H9 (cell line): ENCODE results near the gene METTL14. TPM values are rescaled to one million over a fixed set of nuclear protein-coding genes. Genes with fewer than 3 reads are reported as not detected.
A peak's percentile ranks its signal among the peaks of the same experiment; 100 is the strongest.

Source experiments
- DNase-seq: peaks from one replicate; pipeline ENCODE4 v3.0.0-alpha.2; 2017
- H2AFZ ChIP-seq: one replicate; pipeline ENCODE4 v1.6.1; 2013; ENCODE audit warnings: mild to moderate bottlenecking, low read length, control low read depth, moderate library complexity
- H2AK5ac ChIP-seq: 2 replicates; pipeline ENCODE4 v1.6.1; 2013; ENCODE audit warnings: low read length, control low read depth, mixed read lengths; ENCODE audit not compliant: insufficient read length
- H2BK120ac ChIP-seq: one replicate; pipeline ENCODE4 v1.6.1; 2013; ENCODE audit warnings: low read depth, mild to moderate bottlenecking, low read length, control low read depth, inconsistent platforms; ENCODE audit not compliant: poor library complexity, severe bottlenecking
- H2BK12ac ChIP-seq: 2 replicates; pipeline ENCODE4 v1.6.1; 2013; ENCODE audit warnings: low read length, control low read depth, mixed read lengths, low read depth; ENCODE audit not compliant: insufficient read length
- H2BK15ac ChIP-seq: 2 replicates; pipeline ENCODE4 v1.6.1; 2013; ENCODE audit warnings: low read depth, low read length, control low read depth
- H2BK20ac ChIP-seq: one replicate; pipeline ENCODE4 v1.6.1; 2013; ENCODE audit warnings: low read depth, mild to moderate bottlenecking, low read length, control low read depth, inconsistent platforms; ENCODE audit not compliant: poor library complexity, severe bottlenecking
- H2BK5ac ChIP-seq: 2 replicates; pipeline ENCODE4 v1.6.1; 2013; ENCODE audit warnings: low read length, control low read depth, mixed read lengths; ENCODE audit not compliant: insufficient read length
- H3K14ac ChIP-seq: 2 replicates; pipeline ENCODE4 v1.6.1; 2013; ENCODE audit warnings: low read length, control low read depth; ENCODE audit not compliant: insufficient read depth
- H3K18ac ChIP-seq: 2 replicates; pipeline ENCODE4 v1.6.1; 2013; ENCODE audit warnings: low read depth, mild to moderate bottlenecking, mixed read lengths, low read length, control low read depth; ENCODE audit not compliant: insufficient read length
- H3K23ac ChIP-seq: 2 replicates; pipeline ENCODE4 v1.6.1; 2013; ENCODE audit warnings: low read length, control low read depth, mixed read lengths, low read depth; ENCODE audit not compliant: insufficient read length
- H3K23me2 ChIP-seq: 2 replicates; pipeline ENCODE4 v1.6.1; 2013; ENCODE audit warnings: low read depth, mild to moderate bottlenecking, mixed read lengths, low read length, control low read depth; ENCODE audit not compliant: insufficient read length, poor library complexity, severe bottlenecking
- H3K27ac ChIP-seq: 2 replicates; pipeline ENCODE4 v1.5.1; 2013; ENCODE audit warnings: low read length, control low read depth, mixed read lengths, low read depth; ENCODE audit not compliant: insufficient read length
- H3K27me3 ChIP-seq: 2 replicates; pipeline ENCODE4 v1.6.1; 2013; ENCODE audit warnings: low read length, control low read depth, inconsistent platforms; ENCODE audit not compliant: insufficient read depth
- H3K4ac ChIP-seq: 2 replicates; pipeline ENCODE4 v1.6.1; 2013; ENCODE audit warnings: low read depth, mild to moderate bottlenecking, control low read depth, inconsistent platforms, low read length, moderate library complexity
- H3K4me1 ChIP-seq: 2 replicates; pipeline ENCODE4 v1.6.1; 2013; ENCODE audit warnings: low read length, control low read depth, inconsistent platforms; ENCODE audit not compliant: insufficient read depth
- H3K4me2 ChIP-seq: 2 replicates; pipeline ENCODE4 v1.6.1; 2013; ENCODE audit warnings: low read length, control low read depth, mixed read lengths; ENCODE audit not compliant: insufficient read length, insufficient read depth
- H3K56ac ChIP-seq: 2 replicates; pipeline ENCODE4 v1.6.1; 2013; ENCODE audit warnings: low read depth, mild to moderate bottlenecking, mixed read lengths, low read length, control low read depth; ENCODE audit not compliant: insufficient read length
- H3K79me1 ChIP-seq: 2 replicates; pipeline ENCODE4 v1.6.1; 2013; ENCODE audit warnings: low read depth, mild to moderate bottlenecking, moderate library complexity, low read length, control low read depth, inconsistent platforms; ENCODE audit not compliant: insufficient read depth, poor library complexity, severe bottlenecking
- H3K79me2 ChIP-seq: 2 replicates; pipeline ENCODE4 v1.6.1; 2013; ENCODE audit warnings: low read length, control low read depth, inconsistent platforms; ENCODE audit not compliant: insufficient read depth
- H3K9ac ChIP-seq: 2 replicates; pipeline ENCODE4 v1.6.1; 2013; ENCODE audit warnings: low read length, control low read depth, mixed read lengths; ENCODE audit not compliant: insufficient read length; ENCODE audit errors: extremely low read depth
- H3K9me3 ChIP-seq: one replicate; pipeline ENCODE4 v1.6.1; 2013; ENCODE audit warnings: low read depth, low read length, inconsistent platforms; ENCODE audit not compliant: control insufficient read depth
- H3T11ph ChIP-seq: one replicate; pipeline ENCODE4 v1.6.1; 2013; ENCODE audit warnings: mild to moderate bottlenecking, low read length, control low read depth, inconsistent platforms
- H4K20me1 ChIP-seq: one replicate; pipeline ENCODE4 v1.6.1; 2013; ENCODE audit not compliant: control insufficient read depth, insufficient read length, insufficient read depth
- H4K5ac ChIP-seq: 2 replicates; pipeline ENCODE4 v1.6.1; 2013; ENCODE audit warnings: low read depth, mild to moderate bottlenecking, mixed read lengths, low read length, control low read depth; ENCODE audit not compliant: insufficient read length
- H4K8ac ChIP-seq: replicated peaks from 2 replicates; pipeline ENCODE4 v1.6.1; 2013; ENCODE audit warnings: low read length, control low read depth, mixed read lengths, low read depth; ENCODE audit not compliant: insufficient read length
- H4K91ac ChIP-seq: 2 replicates; pipeline ENCODE4 v1.6.1; 2013; ENCODE audit warnings: low read depth, mild to moderate bottlenecking, moderate library complexity, mixed read lengths, low read length, control low read depth; ENCODE audit not compliant: insufficient read length
- H3K27ac Mint-ChIP-seq, 3 experiments: 2 replicates in 2 of 3; 3 replicates in 1 of 3; pipeline ENCODE4 v1.8.0; 2020 to 2021; ENCODE audit warnings: mixed read lengths in 3 of 3, mild to moderate bottlenecking in 1 of 3, moderate library complexity in 1 of 3
- H3K27me3 Mint-ChIP-seq: 2 replicates; pipeline ENCODE4 v1.8.0; 2021; ENCODE audit warnings: low read depth, mild to moderate bottlenecking, moderate library complexity, mixed read lengths
- H3K36me3 Mint-ChIP-seq, 3 experiments: 2 replicates in 2 of 3; 3 replicates in 1 of 3; pipeline ENCODE4 v1.8.0; 2020 to 2021; ENCODE audit warnings: low read depth in 3 of 3, mixed read lengths in 3 of 3; ENCODE audit not compliant: insufficient read depth in 1 of 3
- H3K4me1 Mint-ChIP-seq, 2 experiments: 2 replicates each; pipeline ENCODE4 v1.8.0; 2020; ENCODE audit warnings: mixed read lengths in 2 of 2
- H3K4me3 Mint-ChIP-seq, 2 experiments: 2 replicates in 1 of 2; 3 replicates in 1 of 2; pipeline ENCODE4 v1.8.0; 2020 to 2021; ENCODE audit warnings: mild to moderate bottlenecking in 2 of 2, mixed read lengths in 2 of 2, moderate library complexity in 1 of 2
- H3K9me3 Mint-ChIP-seq, 2 experiments: 2 replicates in 1 of 2; 3 replicates in 1 of 2; pipeline ENCODE4 v1.8.0; 2020; ENCODE audit warnings: mild to moderate bottlenecking in 2 of 2, mixed read lengths in 2 of 2, moderate library complexity in 1 of 2
- WGBS: extraction: QIAGEN DNeasy Blood & Tissue Kit; methylation state at CpG from one replicate; pipeline ENCODE4 v1.1.7; 2013; ENCODE audit warnings: missing lambda C conversion rate, low lambda C conversion rate, mixed read lengths; ENCODE audit not compliant: insufficient read length; ENCODE audit errors: extremely low coverage; 5-methylcytosine and 5-hydroxymethylcytosine counted together
- total RNA-seq: library from RNA; stranded (reverse); gene quantifications from 2 replicates; pipeline ENCODE4 v1.2.1, GENCODE V29; 2021
- TF ChIP-seq, protein P1 (sequence below): fragments of 200-600 bp; sonication (generic); conservative IDR thresholded peaks from 3 replicates; pipeline ENCODE4 v1.8.0; 2021; ENCODE audit warnings: antibody characterized with exemption, mild to moderate bottlenecking

METTL14 gene
- total RNA-seq, 1 experiment from 2014 or later = 53.3 TPM

DNA sequence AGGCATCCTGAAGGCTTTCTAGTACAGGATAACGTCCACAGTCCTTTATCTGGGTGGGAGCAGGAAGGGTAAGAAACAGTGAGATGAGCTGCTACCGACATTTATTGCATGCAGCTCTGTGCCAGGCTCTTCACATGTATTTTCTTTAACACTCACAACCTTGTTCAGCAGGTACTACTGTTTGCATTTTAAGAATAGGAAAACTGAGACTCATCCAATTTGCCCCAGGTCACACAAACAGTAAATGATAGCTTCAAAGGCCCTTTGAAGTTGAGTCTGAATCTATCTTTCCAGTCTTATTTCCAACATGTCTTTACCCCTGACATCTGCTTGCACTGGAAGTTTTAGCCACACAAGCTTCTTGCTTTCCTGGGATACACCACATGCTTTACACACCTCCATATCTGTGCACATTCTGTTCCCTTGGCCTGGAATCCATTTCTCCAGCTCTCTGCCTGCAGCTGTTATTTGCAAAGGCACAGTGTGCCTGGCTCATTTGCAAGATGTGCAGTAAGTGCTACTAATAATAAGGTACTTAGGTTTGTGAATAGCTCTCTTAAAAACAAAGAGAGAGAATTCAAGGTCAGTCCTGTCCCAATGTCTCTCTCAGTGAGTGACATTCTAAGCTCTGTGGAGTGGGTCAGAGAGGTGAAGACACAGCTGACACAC is 61.2 kb downstream of the METTL14 start:
- no peak overlapping the region for H2BK120ac ChIP-seq
- H4K5ac ChIP-seq = no peak overlapping the region
- H3K23ac ChIP-seq = no peak overlapping the region
- H3K9me3 ChIP-seq = no peaks in the 10 kb centered on the region
- H3K79me1 ChIP-seq = no peaks in the 10 kb centered on the region
- no peak overlapping the region for H3K18ac ChIP-seq
- no peak overlapping the region for H3K27ac ChIP-seq
- no peak overlapping the region for H4K91ac ChIP-seq
- TF ChIP-seq, protein P1, sequence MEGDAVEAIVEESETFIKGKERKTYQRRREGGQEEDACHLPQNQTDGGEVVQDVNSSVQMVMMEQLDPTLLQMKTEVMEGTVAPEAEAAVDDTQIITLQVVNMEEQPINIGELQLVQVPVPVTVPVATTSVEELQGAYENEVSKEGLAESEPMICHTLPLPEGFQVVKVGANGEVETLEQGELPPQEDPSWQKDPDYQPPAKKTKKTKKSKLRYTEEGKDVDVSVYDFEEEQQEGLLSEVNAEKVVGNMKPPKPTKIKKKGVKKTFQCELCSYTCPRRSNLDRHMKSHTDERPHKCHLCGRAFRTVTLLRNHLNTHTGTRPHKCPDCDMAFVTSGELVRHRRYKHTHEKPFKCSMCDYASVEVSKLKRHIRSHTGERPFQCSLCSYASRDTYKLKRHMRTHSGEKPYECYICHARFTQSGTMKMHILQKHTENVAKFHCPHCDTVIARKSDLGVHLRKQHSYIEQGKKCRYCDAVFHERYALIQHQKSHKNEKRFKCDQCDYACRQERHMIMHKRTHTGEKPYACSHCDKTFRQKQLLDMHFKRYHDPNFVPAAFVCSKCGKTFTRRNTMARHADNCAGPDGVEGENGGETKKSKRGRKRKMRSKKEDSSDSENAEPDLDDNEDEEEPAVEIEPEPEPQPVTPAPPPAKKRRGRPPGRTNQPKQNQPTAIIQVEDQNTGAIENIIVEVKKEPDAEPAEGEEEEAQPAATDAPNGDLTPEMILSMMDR = no peak
- H2BK12ac ChIP-seq = no peak overlapping the region
- no peaks in the 10 kb centered on the region; the same call in 1 of the 2 replicates for H3K4me1 ChIP-seq
- no peaks in the 10 kb centered on the region; the same call in 1 of the 2 replicates for H3K79me2 ChIP-seq
- no peak overlapping the region for H2BK5ac ChIP-seq
- H3K4me1 Mint-ChIP-seq = no peaks in the 10 kb centered on the region
- no peak overlapping the region for H3T11ph ChIP-seq
- H3K27me3 Mint-ChIP-seq = no peaks in the 10 kb centered on the region
- H3K9ac ChIP-seq = no peak overlapping the region
- WGBS = no CpG with 5 or more reads among the region's 2 CpGs
- no peak overlapping the region for H2BK20ac ChIP-seq
- H3K23me2 ChIP-seq = no peaks in the 10 kb centered on the region
- peak overlapping the region in 1 of 3 experiments; percentile 76; a peak in 2 of 7 replicates for H3K27ac Mint-ChIP-seq
- no peak overlapping the region for H2AK5ac ChIP-seq
- no peaks in the 10 kb centered on the region for H3K9me3 Mint-ChIP-seq
- H2AFZ ChIP-seq = no peak overlapping the region
- DNase-seq = no peak
- H4K20me1 ChIP-seq = no peaks in the 10 kb centered on the region
- H3K4me3 Mint-ChIP-seq = no peak overlapping the region
- no peak overlapping the region for H3K14ac ChIP-seq
- H3K4me2 ChIP-seq = no peak overlapping the region
- peaks cover 9 to 37% (median 19%) of the 10 kb centered on the region in 3 experiments; a peak in 6 of 7 replicates for H3K36me3 Mint-ChIP-seq
- no peak overlapping the region for H3K56ac ChIP-seq
- no peak overlapping the region for H3K4ac ChIP-seq
- no peak overlapping the region for H4K8ac ChIP-seq
- no peak overlapping the region for H2BK15ac ChIP-seq
- no peaks in the 10 kb centered on the region for H3K27me3 ChIP-seq
